ENCODE measurements around the gene LIPC.

DNA sequence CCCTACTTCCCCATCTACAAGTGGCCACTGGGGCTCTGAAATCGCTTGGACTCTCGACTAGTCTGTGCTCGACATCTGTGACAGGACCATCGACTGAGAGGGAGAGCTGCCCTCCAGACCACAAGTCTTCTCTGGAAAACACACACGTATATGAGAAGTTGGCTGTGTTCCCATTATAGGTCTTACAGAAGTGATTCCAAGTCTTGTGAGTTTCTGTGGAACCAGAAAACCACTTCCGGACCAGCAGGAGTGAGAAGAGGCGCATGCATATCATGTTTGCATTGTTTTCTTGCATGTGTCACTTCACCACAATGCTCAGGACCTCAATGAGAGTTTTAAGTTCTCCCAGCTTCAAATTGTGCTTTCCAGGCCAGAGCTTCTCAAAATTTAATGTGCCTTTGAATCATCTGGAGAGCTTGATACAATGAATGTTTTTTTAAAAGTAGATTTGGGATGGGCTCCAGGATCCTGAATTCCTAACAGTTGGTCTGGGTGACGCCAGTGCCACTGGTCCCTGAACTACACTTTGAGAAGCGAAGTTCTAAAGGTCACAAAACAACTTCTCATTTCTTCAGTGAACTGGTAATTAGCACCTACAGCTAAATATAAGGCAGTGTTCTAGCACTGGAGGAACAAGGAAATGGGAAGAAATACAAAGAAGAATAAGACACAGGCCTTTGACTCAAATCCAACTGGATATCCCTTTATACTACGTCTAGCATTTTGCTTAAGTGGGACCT is 15.7 kb downstream of the LIPC start:
- TF ChIP-seq, protein P1, sequence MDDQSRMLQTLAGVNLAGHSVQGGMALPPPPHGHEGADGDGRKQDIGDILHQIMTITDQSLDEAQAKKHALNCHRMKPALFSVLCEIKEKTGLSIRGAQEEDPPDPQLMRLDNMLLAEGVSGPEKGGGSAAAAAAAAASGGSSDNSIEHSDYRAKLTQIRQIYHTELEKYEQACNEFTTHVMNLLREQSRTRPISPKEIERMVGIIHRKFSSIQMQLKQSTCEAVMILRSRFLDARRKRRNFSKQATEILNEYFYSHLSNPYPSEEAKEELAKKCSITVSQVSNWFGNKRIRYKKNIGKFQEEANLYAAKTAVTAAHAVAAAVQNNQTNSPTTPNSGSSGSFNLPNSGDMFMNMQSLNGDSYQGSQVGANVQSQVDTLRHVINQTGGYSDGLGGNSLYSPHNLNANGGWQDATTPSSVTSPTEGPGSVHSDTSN (IDR thresholded peaks at IDR 0.05), result no peak
- TF ChIP-seq, protein P2, sequence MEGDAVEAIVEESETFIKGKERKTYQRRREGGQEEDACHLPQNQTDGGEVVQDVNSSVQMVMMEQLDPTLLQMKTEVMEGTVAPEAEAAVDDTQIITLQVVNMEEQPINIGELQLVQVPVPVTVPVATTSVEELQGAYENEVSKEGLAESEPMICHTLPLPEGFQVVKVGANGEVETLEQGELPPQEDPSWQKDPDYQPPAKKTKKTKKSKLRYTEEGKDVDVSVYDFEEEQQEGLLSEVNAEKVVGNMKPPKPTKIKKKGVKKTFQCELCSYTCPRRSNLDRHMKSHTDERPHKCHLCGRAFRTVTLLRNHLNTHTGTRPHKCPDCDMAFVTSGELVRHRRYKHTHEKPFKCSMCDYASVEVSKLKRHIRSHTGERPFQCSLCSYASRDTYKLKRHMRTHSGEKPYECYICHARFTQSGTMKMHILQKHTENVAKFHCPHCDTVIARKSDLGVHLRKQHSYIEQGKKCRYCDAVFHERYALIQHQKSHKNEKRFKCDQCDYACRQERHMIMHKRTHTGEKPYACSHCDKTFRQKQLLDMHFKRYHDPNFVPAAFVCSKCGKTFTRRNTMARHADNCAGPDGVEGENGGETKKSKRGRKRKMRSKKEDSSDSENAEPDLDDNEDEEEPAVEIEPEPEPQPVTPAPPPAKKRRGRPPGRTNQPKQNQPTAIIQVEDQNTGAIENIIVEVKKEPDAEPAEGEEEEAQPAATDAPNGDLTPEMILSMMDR (IDR thresholded peaks at IDR 0.05), result no peak
- no peak for TF ChIP-seq EP300 (IDR thresholded peaks at IDR 0.05; ENCODE audit: borderline replicate concordance in 1 of 2, low read depth in 1 of 2, low read length in 1 of 2)
- TF ChIP-seq NRF1 (IDR thresholded peaks at IDR 0.05; ENCODE audit: low read depth, low read length), result no peak
- no peak for TF ChIP-seq TAF1 (IDR thresholded peaks at IDR 0.05; ENCODE audit: borderline replicate concordance, low read depth, low read length)
- no peak for TF ChIP-seq RXRA (IDR thresholded peaks at IDR 0.05; ENCODE audit: borderline replicate concordance, low read depth)
- TF ChIP-seq, protein P3, sequence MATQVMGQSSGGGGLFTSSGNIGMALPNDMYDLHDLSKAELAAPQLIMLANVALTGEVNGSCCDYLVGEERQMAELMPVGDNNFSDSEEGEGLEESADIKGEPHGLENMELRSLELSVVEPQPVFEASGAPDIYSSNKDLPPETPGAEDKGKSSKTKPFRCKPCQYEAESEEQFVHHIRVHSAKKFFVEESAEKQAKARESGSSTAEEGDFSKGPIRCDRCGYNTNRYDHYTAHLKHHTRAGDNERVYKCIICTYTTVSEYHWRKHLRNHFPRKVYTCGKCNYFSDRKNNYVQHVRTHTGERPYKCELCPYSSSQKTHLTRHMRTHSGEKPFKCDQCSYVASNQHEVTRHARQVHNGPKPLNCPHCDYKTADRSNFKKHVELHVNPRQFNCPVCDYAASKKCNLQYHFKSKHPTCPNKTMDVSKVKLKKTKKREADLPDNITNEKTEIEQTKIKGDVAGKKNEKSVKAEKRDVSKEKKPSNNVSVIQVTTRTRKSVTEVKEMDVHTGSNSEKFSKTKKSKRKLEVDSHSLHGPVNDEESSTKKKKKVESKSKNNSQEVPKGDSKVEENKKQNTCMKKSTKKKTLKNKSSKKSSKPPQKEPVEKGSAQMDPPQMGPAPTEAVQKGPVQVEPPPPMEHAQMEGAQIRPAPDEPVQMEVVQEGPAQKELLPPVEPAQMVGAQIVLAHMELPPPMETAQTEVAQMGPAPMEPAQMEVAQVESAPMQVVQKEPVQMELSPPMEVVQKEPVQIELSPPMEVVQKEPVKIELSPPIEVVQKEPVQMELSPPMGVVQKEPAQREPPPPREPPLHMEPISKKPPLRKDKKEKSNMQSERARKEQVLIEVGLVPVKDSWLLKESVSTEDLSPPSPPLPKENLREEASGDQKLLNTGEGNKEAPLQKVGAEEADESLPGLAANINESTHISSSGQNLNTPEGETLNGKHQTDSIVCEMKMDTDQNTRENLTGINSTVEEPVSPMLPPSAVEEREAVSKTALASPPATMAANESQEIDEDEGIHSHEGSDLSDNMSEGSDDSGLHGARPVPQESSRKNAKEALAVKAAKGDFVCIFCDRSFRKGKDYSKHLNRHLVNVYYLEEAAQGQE (IDR thresholded peaks at IDR 0.05; ENCODE audit: low read depth, low read length), result no peak
- no peak for TF ChIP-seq GABPA (IDR thresholded peaks at IDR 0.05; ENCODE audit: low read depth)
- no peak for TF ChIP-seq POLR2AphosphoS5 (IDR thresholded peaks at IDR 0.05; ENCODE audit: low read depth, low read length)
- TF ChIP-seq YY1 (IDR thresholded peaks at IDR 0.05; ENCODE audit: low read depth), result no peak
- no peak for TF ChIP-seq RAD21 (IDR thresholded peaks at IDR 0.05; ENCODE audit: low read length)
- no peak for TF ChIP-seq CHD2 (IDR thresholded peaks at IDR 0.05; ENCODE audit: low read length, partially characterized antibody)
- no peak for TF ChIP-seq FOXM1 (IDR thresholded peaks at IDR 0.05; ENCODE audit: low read depth)
